Measurements from ENCODE around the gene CKM.
"Not testable (repeated sequence)": the region's sequence is repeated elsewhere in the genome, so short reads cannot be mapped to it uniquely, and the experiment has no call there.

Gene CKM

GRCh38 chr19:45280471-45280961, 42.2 kb downstream of the CKM start:
- DNase-seq = no peak

- DNase-seq = no peak
Observed at GRCh38 chr19:45279587-45280192, 43.0 kb downstream of the CKM start.

GRCh38 chr19:45278087-45278486, 44.6 kb downstream of the CKM start:
- DNase-seq = no peak

- DNase-seq = peak; percentile 20
Observed at GRCh38 chr19:45276284-45276687, 46.4 kb downstream of the CKM start.

GRCh38 chr19:45275370-45275971, 47.2 kb downstream of the CKM start:
- peak; percentile 45 for DNase-seq

GRCh38 chr19:45273521-45273855, 49.2 kb downstream of the CKM start:
- no peak for DNase-seq

- DNase-seq = no peak
Observed at GRCh38 chr19:45271735-45272108, 51.0 kb downstream of the CKM start.

- DNase-seq = no peak
Observed at GRCh38 chr19:45271098-45271734, 51.5 kb downstream of the CKM start.

GRCh38 chr19:45269939-45270338, 52.7 kb downstream of the CKM start:
- not testable (repeated sequence) for DNase-seq

GRCh38 chr19:45267296-45267695, 55.4 kb downstream of the CKM start:
- DNase-seq = no peak

GRCh38 chr19:45265375-45265774, 57.3 kb downstream of the CKM start:
- DNase-seq = no peak

- no peak for DNase-seq
Observed at GRCh38 chr19:45264781-45265317, 57.8 kb downstream of the CKM start.

GRCh38 chr19:45263013-45263412, 59.7 kb downstream of the CKM start:
- DNase-seq = no peak

GRCh38 chr19:45262570-45262969, 60.1 kb downstream of the CKM start:
- DNase-seq = no peak

GRCh38 chr19:45258862-45259261, 63.8 kb downstream of the CKM start:
- DNase-seq = no peak

GRCh38 chr19:45256836-45257235, 65.8 kb downstream of the CKM start:
- DNase-seq = no peak

All from NCI-H2029 treated with DMSO at 0.1 percent for 48 hours (cell line).